Activated T-helper 2 cell treated with anti-CD3 and anti-CD28 coated beads, Interferon-gamma antibody, Interleukin-2, Interleukin-4, amounts not matched to agents 10 μg/mL and 5 μg/mL and 100 μg/mL, durations not matched to agents 14 hours and 24 hours and 36 hours (primary cell): ENCODE results near the gene FBLN1. TPM values are rescaled to one million over a fixed set of nuclear protein-coding genes. Genes with fewer than 3 reads are reported as not detected.
"Not testable (repeated sequence)": the region's sequence is repeated elsewhere in the genome, so short reads cannot be mapped to it uniquely, and the experiment has no call there.

Experiments
- DNase-seq: peaks from one replicate; pipeline ENCODE4 v3.0.0; 2021; ENCODE audit warnings: low spot score
- H3K27ac Mint-ChIP-seq: one replicate; pipeline ENCODE4 v1.8.0; 2021; ENCODE audit warnings: mixed read lengths
- H3K27me3 Mint-ChIP-seq: one replicate; pipeline ENCODE4 v1.8.0; 2021; ENCODE audit warnings: low read depth, mixed read lengths
- H3K36me3 Mint-ChIP-seq: one replicate; pipeline ENCODE4 v1.8.0; 2021; ENCODE audit warnings: low read depth, mixed read lengths
- H3K4me1 Mint-ChIP-seq: one replicate; pipeline ENCODE4 v1.8.0; 2021; ENCODE audit warnings: low read depth, mixed read lengths
- H3K4me3 Mint-ChIP-seq: one replicate; pipeline ENCODE4 v1.8.0; 2021; ENCODE audit warnings: low read depth, mild to moderate bottlenecking, moderate library complexity, mixed read lengths
- H3K9me3 Mint-ChIP-seq: one replicate; pipeline ENCODE4 v1.8.0; 2021; ENCODE audit warnings: mixed read lengths
- intact Hi-C: fragments of 100-400 bp; cut with micrococcal nuclease; formaldehyde crosslinking; loops from one replicate; pipeline ENCODE4 v1.15.1; 2023
- total RNA-seq: library from RNA; stranded (reverse); gene quantifications from 2 replicates; pipeline ENCODE4 v1.2.3, GENCODE V29; 2022

The FBLN1 gene
- total RNA-seq, 1 donor from 2014 or later: not detected

- H3K36me3 Mint-ChIP-seq: no peaks in the 10 kb centered on the region
- H3K9me3 Mint-ChIP-seq: no peaks in the 10 kb centered on the region
- no peak overlapping the region for H3K4me3 Mint-ChIP-seq
- no peaks in the 10 kb centered on the region for H3K4me1 Mint-ChIP-seq
- intact Hi-C loops: no loop called here
- H3K27ac Mint-ChIP-seq: no peak overlapping the region
- peaks cover 6% of the 10 kb centered on the region for H3K27me3 Mint-ChIP-seq
- DNase-seq: no peak
Measured at GRCh38 chr22:45483319-45483718, 19.4 kb upstream of the FBLN1 start.

GRCh38 chr22:45483918-45484499 lies 18.7 kb upstream of the FBLN1 start:
- H3K27me3 Mint-ChIP-seq: peaks cover 8% of the 10 kb centered on the region
- intact Hi-C loops: no loop called here
- no peak overlapping the region for H3K27ac Mint-ChIP-seq
- H3K4me1 Mint-ChIP-seq: no peaks in the 10 kb centered on the region
- no peaks in the 10 kb centered on the region for H3K36me3 Mint-ChIP-seq
- H3K9me3 Mint-ChIP-seq: peaks cover 3% of the 10 kb centered on the region
- no peak overlapping the region for H3K4me3 Mint-ChIP-seq
- DNase-seq: no peak

GRCh38 chr22:45484742-45485141 lies 17.9 kb upstream of the FBLN1 start:
- Mint-ChIP-seq H3K4me1 (no peaks in the 10 kb centered on the region), H3K9me3 (peaks cover 3% of the 10 kb centered on the region), H3K36me3 (no peaks in the 10 kb centered on the region), H3K27ac (no peak overlapping the region), H3K27me3 (peaks cover 8% of the 10 kb centered on the region), H3K4me3 (no peak overlapping the region)
- intact Hi-C loops: no loop called here
- no peak for DNase-seq

GRCh38 chr22:45485261-45485660 lies 17.4 kb upstream of the FBLN1 start:
- Mint-ChIP-seq H3K36me3 (no peaks in the 10 kb centered on the region), H3K27me3 (peaks cover 8% of the 10 kb centered on the region), H3K4me1 (no peaks in the 10 kb centered on the region), H3K27ac (no peak overlapping the region), H3K9me3 (peaks cover 3% of the 10 kb centered on the region), H3K4me3 (no peak overlapping the region)
- intact Hi-C loops: no loop called here
- DNase-seq: no peak

- peaks cover 8% of the 10 kb centered on the region for H3K27me3 Mint-ChIP-seq
- intact Hi-C loops: no loop called here
- H3K36me3 Mint-ChIP-seq: no peaks in the 10 kb centered on the region
- peaks cover 3% of the 10 kb centered on the region for H3K9me3 Mint-ChIP-seq
- H3K4me1 Mint-ChIP-seq: no peaks in the 10 kb centered on the region
- no peak overlapping the region for H3K4me3 Mint-ChIP-seq
- no peak overlapping the region for H3K27ac Mint-ChIP-seq
- no peak for DNase-seq
Measured at GRCh38 chr22:45488764-45489370, 13.8 kb upstream of the FBLN1 start.

- H3K9me3 Mint-ChIP-seq: peaks cover 3% of the 10 kb centered on the region
- intact Hi-C loops: no loop called here
- DNase-seq: no peak
- no peaks in the 10 kb centered on the region for H3K4me1 Mint-ChIP-seq
- no peak overlapping the region for H3K4me3 Mint-ChIP-seq
- peaks cover 6% of the 10 kb centered on the region for H3K27me3 Mint-ChIP-seq
- H3K36me3 Mint-ChIP-seq: no peaks in the 10 kb centered on the region
- H3K27ac Mint-ChIP-seq: no peak overlapping the region
Measured at GRCh38 chr22:45490836-45491235, 11.8 kb upstream of the FBLN1 start.

GRCh38 chr22:45491841-45492240 lies 10.8 kb upstream of the FBLN1 start:
- DNase-seq: no peak
- Mint-ChIP-seq H3K4me3 (no peak overlapping the region), H3K4me1 (no peaks in the 10 kb centered on the region), H3K27ac (no peak overlapping the region), H3K9me3 (peaks cover 3% of the 10 kb centered on the region), H3K27me3 (peaks cover 5% of the 10 kb centered on the region), H3K36me3 (no peaks in the 10 kb centered on the region)
- intact Hi-C loops: no loop called here

GRCh38 chr22:45493286-45493771 lies 9.4 kb upstream of the FBLN1 start:
- Mint-ChIP-seq H3K9me3 (peaks cover 3% of the 10 kb centered on the region), H3K4me1 (no peaks in the 10 kb centered on the region), H3K27me3 (peaks cover 5% of the 10 kb centered on the region), H3K27ac (no peak overlapping the region), H3K4me3 (no peak overlapping the region), H3K36me3 (no peaks in the 10 kb centered on the region)
- DNase-seq: no peak
- intact Hi-C loops: no loop called here

GRCh38 chr22:45494306-45494705 lies 8.4 kb upstream of the FBLN1 start:
- H3K4me3 Mint-ChIP-seq, H3K9me3 Mint-ChIP-seq, H3K36me3 Mint-ChIP-seq, H3K27me3 Mint-ChIP-seq, H3K4me1 Mint-ChIP-seq, DNase-seq, intact Hi-C loops, H3K27ac Mint-ChIP-seq: not testable (repeated sequence)

- H3K4me3 Mint-ChIP-seq, H3K27me3 Mint-ChIP-seq, H3K9me3 Mint-ChIP-seq, DNase-seq, H3K27ac Mint-ChIP-seq, H3K4me1 Mint-ChIP-seq, intact Hi-C loops, H3K36me3 Mint-ChIP-seq: not testable (repeated sequence)
Measured at GRCh38 chr22:45495616-45496015, 7.1 kb upstream of the FBLN1 start.

GRCh38 chr22:45496451-45496941 lies 6.2 kb upstream of the FBLN1 start:
- Mint-ChIP-seq H3K36me3 (no peaks in the 10 kb centered on the region), H3K9me3 (no peaks in the 10 kb centered on the region), H3K27me3 (peaks cover 13% of the 10 kb centered on the region), H3K27ac (no peak overlapping the region), H3K4me1 (no peaks in the 10 kb centered on the region), H3K4me3 (no peak overlapping the region)
- DNase-seq: no peak
- intact Hi-C loops: no loop called here

- Mint-ChIP-seq H3K4me1 (no peaks in the 10 kb centered on the region), H3K27me3 (peaks cover 18% of the 10 kb centered on the region), H3K4me3 (no peak overlapping the region), H3K9me3 (no peaks in the 10 kb centered on the region), H3K27ac (no peak overlapping the region), H3K36me3 (no peaks in the 10 kb centered on the region)
- no peak for DNase-seq
- intact Hi-C loops: no loop called here
Measured at GRCh38 chr22:45497351-45498145, 5.1 kb upstream of the FBLN1 start.

GRCh38 chr22:45499746-45500145 lies 2.9 kb upstream of the FBLN1 start:
- no peak for DNase-seq
- Mint-ChIP-seq H3K36me3 (no peaks in the 10 kb centered on the region), H3K4me3 (no peak overlapping the region), H3K27me3 (peaks cover 31% of the 10 kb centered on the region), H3K4me1 (no peaks in the 10 kb centered on the region), H3K9me3 (no peaks in the 10 kb centered on the region), H3K27ac (no peak overlapping the region)
- intact Hi-C loops: no loop called here
